Cardiac muscle cell (in vitro differentiated cells and primary cell): ENCODE results near the gene PRICKLE3. TPM values are rescaled to one million over a fixed set of nuclear protein-coding genes. Genes with fewer than 3 reads are reported as not detected.

Source experiments
- DNase-seq, 2 donors: peaks; one replicate each; pipeline versions ENCODE4 v3.0.0 to v3.0.0-alpha.2; 2010 to 2017; ENCODE audit warnings: low read depth in 1 of 2, low spot score in 1 of 2
- H3K27ac ChIP-seq: fragments of 200-600 bp; sonication (generic); 2 replicates; pipeline ENCODE4 v1.5.1; 2016
- H3K27me3 ChIP-seq: fragments of 200-600 bp; sonication (generic); 2 replicates; pipeline ENCODE4 v1.6.0; 2016; ENCODE audit warnings: control low read depth
- H3K36me3 ChIP-seq: fragments of 200-600 bp; sonication (generic); 2 replicates; pipeline ENCODE4 v1.5.1; 2016; ENCODE audit warnings: control low read depth
- H3K4me1 ChIP-seq: fragments of 200-600 bp; sonication (generic); 2 replicates; pipeline ENCODE4 v1.8.1; 2017; ENCODE audit warnings: low read depth, mild to moderate bottlenecking, mixed run types
- H3K4me3 ChIP-seq: fragments of 200-600 bp; sonication (generic); 2 replicates; pipeline ENCODE4 v1.5.1; 2016; ENCODE audit warnings: mild to moderate bottlenecking
- H3K9me3 ChIP-seq: fragments of 200-600 bp; sonication (generic); 2 replicates; pipeline ENCODE4 v1.5.1; 2017; ENCODE audit warnings: low read depth, mild to moderate bottlenecking, control low read depth
- polyA plus RNA-seq: library from polyadenylated mRNA; unstranded; fragments of >200 nt; fragmentation: Nextera tagmentation; extraction: Ambion mirVana; gene quantifications from 2 replicates; pipeline ENCODE4 v1.2.1, GENCODE V29; 2016
- total RNA-seq: library from RNA; depleted of rRNA; stranded (reverse); fragments of >200 nt; gene quantifications from 2 replicates; pipeline ENCODE4 v1.2.3, GENCODE V29; 2016
- TF ChIP-seq, protein P1 (sequence below): IDR thresholded peaks from 2 replicates; pipeline ENCODE4 v1.5.1; 2012; ENCODE audit warnings: low read depth, mild to moderate bottlenecking, low read length

PRICKLE3 gene
- total and polyA plus RNA-seq, 2 experiments from 2014 or later: 8.1 to 10.5 TPM

DNA sequence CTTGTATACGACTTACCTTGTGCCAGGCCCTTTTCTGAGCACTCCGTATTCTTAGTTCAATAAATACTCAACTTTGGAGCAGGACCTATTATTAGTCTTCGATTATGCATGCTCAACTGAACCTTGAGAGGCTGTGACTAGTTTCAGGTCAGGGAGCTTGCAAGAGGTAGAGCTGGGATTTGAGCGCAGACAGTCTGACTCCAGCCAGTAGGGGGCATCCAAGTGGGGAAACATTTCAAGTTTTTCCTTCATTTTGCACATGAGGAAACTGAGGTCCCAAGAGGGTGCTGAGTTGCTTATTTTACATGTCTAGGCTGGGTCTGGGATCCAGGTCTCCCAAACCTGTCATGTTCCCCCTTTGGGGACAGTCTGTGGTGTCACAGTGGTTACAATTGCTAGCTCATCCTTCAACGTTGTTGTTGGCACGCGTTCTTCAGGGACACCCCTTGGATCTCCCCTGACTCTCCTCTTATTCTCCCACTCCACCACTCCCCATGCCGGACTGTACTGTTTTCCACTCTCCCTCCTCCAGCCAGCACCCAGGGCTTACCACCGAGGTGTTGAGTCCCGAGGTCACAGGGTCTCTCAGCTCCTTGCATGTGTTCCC lies 6.7 kb upstream of the PRICKLE3 start:
- H3K4me1 ChIP-seq: no peaks in the 10 kb centered on the region
- H3K27me3 ChIP-seq: no peaks in the 10 kb centered on the region
- DNase-seq: peak in 1 of 2 donors; percentile 56
- TF ChIP-seq, protein P1, sequence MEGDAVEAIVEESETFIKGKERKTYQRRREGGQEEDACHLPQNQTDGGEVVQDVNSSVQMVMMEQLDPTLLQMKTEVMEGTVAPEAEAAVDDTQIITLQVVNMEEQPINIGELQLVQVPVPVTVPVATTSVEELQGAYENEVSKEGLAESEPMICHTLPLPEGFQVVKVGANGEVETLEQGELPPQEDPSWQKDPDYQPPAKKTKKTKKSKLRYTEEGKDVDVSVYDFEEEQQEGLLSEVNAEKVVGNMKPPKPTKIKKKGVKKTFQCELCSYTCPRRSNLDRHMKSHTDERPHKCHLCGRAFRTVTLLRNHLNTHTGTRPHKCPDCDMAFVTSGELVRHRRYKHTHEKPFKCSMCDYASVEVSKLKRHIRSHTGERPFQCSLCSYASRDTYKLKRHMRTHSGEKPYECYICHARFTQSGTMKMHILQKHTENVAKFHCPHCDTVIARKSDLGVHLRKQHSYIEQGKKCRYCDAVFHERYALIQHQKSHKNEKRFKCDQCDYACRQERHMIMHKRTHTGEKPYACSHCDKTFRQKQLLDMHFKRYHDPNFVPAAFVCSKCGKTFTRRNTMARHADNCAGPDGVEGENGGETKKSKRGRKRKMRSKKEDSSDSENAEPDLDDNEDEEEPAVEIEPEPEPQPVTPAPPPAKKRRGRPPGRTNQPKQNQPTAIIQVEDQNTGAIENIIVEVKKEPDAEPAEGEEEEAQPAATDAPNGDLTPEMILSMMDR: peak; percentile 54
- peaks cover 3% of the 10 kb centered on the region for H3K9me3 ChIP-seq
- no peak overlapping the region for H3K27ac ChIP-seq
- H3K36me3 ChIP-seq: no peaks in the 10 kb centered on the region
- no peak overlapping the region for H3K4me3 ChIP-seq

DNA sequence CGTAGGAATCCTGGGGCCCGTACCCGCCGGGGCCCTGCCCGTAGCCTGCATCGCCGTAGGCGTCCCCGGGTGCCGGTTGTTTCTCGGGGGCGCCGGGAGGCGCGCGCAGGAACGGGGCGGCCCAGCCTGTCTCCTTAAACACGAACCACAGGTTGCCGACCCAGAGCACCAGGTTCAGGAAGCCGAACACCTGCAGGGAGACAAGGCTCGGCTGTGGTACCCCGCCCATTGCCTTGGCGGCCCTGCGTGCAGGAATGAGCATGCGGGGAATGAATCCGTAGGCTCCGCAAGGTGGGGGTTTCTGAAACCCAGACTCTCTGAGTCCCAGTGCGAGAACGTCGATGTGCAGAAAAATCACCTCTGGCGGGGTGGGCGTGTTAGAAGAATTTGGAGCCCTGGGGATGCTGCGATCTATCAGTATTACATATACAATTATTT lies 5.4 kb upstream of the PRICKLE3 start:
- H3K9me3 ChIP-seq: no peaks in the 10 kb centered on the region
- peak overlapping the region; percentile 90 for H3K27ac ChIP-seq
- DNase-seq: no peak
- H3K4me1 ChIP-seq: no peaks in the 10 kb centered on the region
- H3K36me3 ChIP-seq: no peaks in the 10 kb centered on the region
- peak overlapping the region; percentile 56 for H3K4me3 ChIP-seq
- H3K27me3 ChIP-seq: no peaks in the 10 kb centered on the region
- TF ChIP-seq, protein P1: no peak

DNA sequence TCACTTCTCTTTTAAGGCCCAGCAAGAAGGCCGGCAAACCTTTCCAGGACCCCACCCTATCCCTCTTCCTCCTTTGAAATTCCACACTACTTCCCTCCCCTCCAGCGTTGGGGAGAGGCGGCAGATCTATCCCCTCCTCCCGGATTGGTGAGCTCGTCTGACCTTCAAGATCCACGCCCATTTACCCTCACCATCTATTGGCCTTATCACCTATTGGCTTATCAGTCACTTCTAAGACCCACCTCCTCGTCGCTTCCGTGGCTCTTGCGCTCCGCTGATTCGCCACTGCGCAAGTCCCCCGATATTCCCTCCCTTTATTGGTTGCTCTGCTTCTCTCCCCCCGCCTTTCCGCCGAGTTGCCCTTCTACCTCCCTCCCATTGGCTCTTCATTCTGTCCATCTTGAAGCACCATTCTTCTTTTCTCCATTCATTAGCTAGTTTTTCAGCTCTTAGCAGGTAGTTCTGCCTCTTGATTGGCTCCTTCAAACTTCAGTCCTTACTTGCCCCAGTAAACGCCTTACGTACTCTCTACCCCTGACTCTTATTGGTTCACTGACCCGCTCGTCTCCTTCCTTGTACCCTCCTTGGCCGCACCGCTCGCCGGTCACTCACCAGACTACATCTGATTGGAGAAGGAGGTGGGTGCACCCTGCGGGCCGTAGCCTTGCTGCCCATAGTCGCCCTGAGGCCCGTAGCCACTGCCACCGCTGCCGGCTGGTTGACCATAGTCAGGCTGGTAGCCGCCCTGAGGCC lies 4.8 kb upstream of the PRICKLE3 start:
- Histone ChIP-seq H3K27ac (peak overlapping the region; percentile 90), H3K4me3 (peak overlapping the region; percentile 56), H3K27me3 (no peaks in the 10 kb centered on the region), H3K9me3 (no peaks in the 10 kb centered on the region), H3K36me3 (no peaks in the 10 kb centered on the region), H3K4me1 (no peaks in the 10 kb centered on the region)
- TF ChIP-seq, protein P1: no peak
- peak; percentile 93 to 99 for DNase-seq

DNA sequence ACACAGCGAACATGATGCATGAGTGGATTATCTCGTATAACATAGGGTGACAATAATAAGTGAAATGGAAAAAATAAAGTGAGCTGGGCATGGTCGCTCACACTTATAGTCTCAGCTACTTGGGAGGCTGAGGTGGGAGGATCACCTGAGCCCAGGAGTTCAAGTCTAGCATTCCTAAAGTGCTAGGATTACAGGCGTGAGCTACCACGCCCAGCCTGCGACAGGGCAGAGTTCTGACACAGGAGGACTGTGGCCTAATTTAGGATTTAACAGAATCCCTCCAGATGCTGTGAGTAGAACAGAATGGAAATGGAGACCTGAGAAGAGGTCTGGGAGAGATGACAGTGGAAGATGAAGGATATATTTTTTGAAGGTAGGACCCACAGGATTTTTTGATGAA lies 3.4 kb upstream of the PRICKLE3 start:
- TF ChIP-seq, protein P1: no peak
- Histone ChIP-seq H3K27me3 (no peaks in the 10 kb centered on the region), H3K27ac (no peak overlapping the region), H3K36me3 (no peaks in the 10 kb centered on the region), H3K9me3 (no peaks in the 10 kb centered on the region), H3K4me1 (no peaks in the 10 kb centered on the region), H3K4me3 (no peak overlapping the region)
- no peak for DNase-seq

DNA sequence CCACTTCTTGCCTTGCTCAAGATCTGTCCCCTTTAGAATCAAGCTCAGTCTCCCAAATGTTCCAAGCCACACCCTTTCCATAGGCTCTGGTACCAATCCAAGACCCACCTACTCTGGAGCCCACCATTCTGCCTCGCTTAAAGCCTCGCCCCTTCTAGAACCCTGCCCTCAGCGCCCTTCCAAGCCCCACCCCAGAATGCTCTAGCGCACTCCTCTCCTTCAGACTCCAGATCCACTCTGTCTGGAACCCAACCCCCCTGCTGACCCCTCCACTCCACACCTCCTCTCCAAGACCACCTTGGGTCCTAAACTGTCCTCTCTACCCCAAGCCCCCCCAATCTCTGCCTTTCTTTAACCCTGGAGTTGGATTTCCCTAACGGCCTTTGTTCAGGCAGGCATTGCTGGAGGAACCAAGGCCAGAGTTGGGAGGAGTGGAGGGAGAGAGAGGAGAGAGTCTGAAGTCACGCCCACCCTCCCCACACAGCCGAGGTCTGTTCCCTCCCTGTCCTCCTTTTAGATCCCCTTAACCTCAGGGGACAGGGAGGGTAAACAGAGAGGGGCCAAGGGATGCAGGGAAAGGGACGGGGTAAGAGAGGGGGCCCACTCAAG lies 2.4 kb upstream of the PRICKLE3 start:
- H3K36me3 ChIP-seq: no peaks in the 10 kb centered on the region
- no peaks in the 10 kb centered on the region for H3K9me3 ChIP-seq
- H3K4me3 ChIP-seq: no peak overlapping the region
- no peak for DNase-seq
- TF ChIP-seq, protein P1: no peak
- no peak overlapping the region for H3K27ac ChIP-seq
- no peaks in the 10 kb centered on the region for H3K4me1 ChIP-seq
- H3K27me3 ChIP-seq: no peaks in the 10 kb centered on the region
